CD4-positive, alpha-beta memory T cell (primary cell): ENCODE data around the gene BICC1. TPM values are rescaled to one million over a fixed set of nuclear protein-coding genes. Genes with fewer than 3 reads are reported as not detected.
A peak's percentile ranks its signal among the peaks of the same experiment; 100 is the strongest.

ENCODE experiments used
- CTCF ChIA-PET: fragments of 350-600 bp; sonication (Branson Sonifier 250); formaldehyde crosslinking; loops from one replicate; lab custom pipeline; 2021; ENCODE audit warnings: inconsistent platforms; ENCODE audit not compliant: partially characterized antibody; lab: Charles Lee
- POLR2A ChIA-PET: fragments of 350-600 bp; sonication (Branson Sonifier 250); formaldehyde crosslinking; loops from one replicate; lab custom pipeline; 2021; ENCODE audit not compliant: partially characterized antibody; lab: Charles Lee
- DNase-seq, 5 donors: peaks; one replicate each; pipeline versions ENCODE4 v3.0.0 to v3.0.0-alpha.2; 2020 to 2022; ENCODE audit warnings: mixed read lengths in 1 of 5
- H3K27ac ChIP-seq: one replicate; pipeline ENCODE4 v1.7.0; 2013; ENCODE audit warnings: low read depth, low read length
- H3K27me3 ChIP-seq: 2 replicates; pipeline ENCODE4 v1.7.0; 2013; ENCODE audit warnings: mild to moderate bottlenecking, low read length, moderate library complexity; ENCODE audit not compliant: insufficient read depth
- H3K36me3 ChIP-seq: 2 replicates; pipeline ENCODE4 v1.7.0; 2013; ENCODE audit warnings: mild to moderate bottlenecking, low read length, moderate library complexity; ENCODE audit not compliant: insufficient read depth
- H3K4me1 ChIP-seq: 2 replicates; pipeline ENCODE4 v1.7.0; 2013; ENCODE audit warnings: mild to moderate bottlenecking, low read length, moderate library complexity; ENCODE audit not compliant: insufficient read depth
- H3K4me3 ChIP-seq, 2 donors: one replicate each; pipeline ENCODE4 v1.7.0; 2013; ENCODE audit warnings: low read length in 2 of 2, mild to moderate bottlenecking in 1 of 2
- H3K9me3 ChIP-seq, 2 donors: one replicate each; pipeline ENCODE4 v1.7.0; 2013; ENCODE audit warnings: low read length in 2 of 2, control low read depth in 1 of 2; ENCODE audit not compliant: control insufficient read depth in 1 of 2
- H3K27ac Mint-ChIP-seq, 7 donors: one replicate each; pipeline ENCODE4 v1.8.0; 2020 to 2021; ENCODE audit warnings: mixed read lengths in 7 of 7, mild to moderate bottlenecking in 6 of 7, inconsistent platforms in 3 of 7, moderate library complexity in 3 of 7
- H3K27me3 Mint-ChIP-seq, 2 donors: one replicate each; pipeline ENCODE4 v1.8.0; 2020 to 2021; ENCODE audit warnings: mixed read lengths in 2 of 2
- H3K36me3 Mint-ChIP-seq, 2 donors: one replicate each; pipeline ENCODE4 v1.8.0; 2020 to 2021; ENCODE audit warnings: mixed read lengths in 2 of 2, inconsistent platforms in 1 of 2, mild to moderate bottlenecking in 1 of 2
- H3K4me1 Mint-ChIP-seq, 4 donors: one replicate each; pipeline ENCODE4 v1.8.0; 2020 to 2021; ENCODE audit warnings: mixed read lengths in 4 of 4, mild to moderate bottlenecking in 1 of 4
- H3K4me3 Mint-ChIP-seq, 8 donors: one replicate each; pipeline ENCODE4 v1.8.0; 2020 to 2021; ENCODE audit warnings: mixed read lengths in 8 of 8, mild to moderate bottlenecking in 7 of 8, moderate library complexity in 6 of 8, inconsistent platforms in 3 of 8
- H3K9me3 Mint-ChIP-seq, 8 donors: one replicate each; pipeline ENCODE4 v1.8.0; 2020 to 2021; ENCODE audit warnings: mixed read lengths in 8 of 8, mild to moderate bottlenecking in 5 of 8, inconsistent platforms in 3 of 8, moderate library complexity in 1 of 8
- intact Hi-C: fragments of 100-400 bp; cut with micrococcal nuclease; formaldehyde crosslinking; loops from one replicate; pipeline ENCODE4 v1.15.1; 2023
- polyA plus RNA-seq, 2 donors: library from polyadenylated mRNA; unstranded; fragments of 300-500 nt; fragmentation: Illumina TruSeq; gene quantifications; one replicate each; pipeline ENCODE4 v1.2.3, GENCODE V29; 2021
- total RNA-seq, 2 experiments: library from RNA; stranded (reverse); gene quantifications; one replicate each; pipeline ENCODE4 v1.2.3, GENCODE V29; 2021

Gene BICC1
- total and polyA plus RNA-seq, 4 experiments from 2014 or later: not detected

DNA sequence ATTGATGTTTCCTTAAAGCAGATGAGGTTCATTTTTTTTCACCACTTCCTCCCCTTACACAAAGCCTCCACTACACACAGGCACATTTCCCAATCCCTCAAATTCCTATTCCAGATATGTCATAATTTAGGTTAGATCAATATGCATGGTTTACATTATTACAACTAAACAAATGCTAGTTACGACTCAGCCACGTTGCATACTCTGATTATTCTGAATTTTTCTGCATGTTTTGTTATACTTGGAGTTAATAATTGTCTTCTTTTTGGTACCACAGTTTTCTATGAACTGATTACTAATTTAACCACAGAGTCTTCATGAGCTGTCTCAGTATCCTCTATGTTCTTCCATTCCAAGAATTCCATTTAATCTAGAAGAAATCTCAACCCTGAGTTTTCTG is 4.4 kb upstream of the BICC1 start:
- no peak for DNase-seq
- ChIA-PET CTCF (no interaction called here), POLR2A (no interaction called here)
- H3K27ac ChIP-seq: no peak overlapping the region
- H3K4me3 Mint-ChIP-seq: no peak overlapping the region
- H3K4me1 Mint-ChIP-seq: peaks cover 3 to 6% (median 5%) of the 10 kb centered on the region in 4 donors
- H3K36me3 ChIP-seq: no peaks in the 10 kb centered on the region
- H3K4me1 ChIP-seq: no peaks in the 10 kb centered on the region
- intact Hi-C loops: no loop called here
- H3K9me3 ChIP-seq: no peaks in the 10 kb centered on the region
- H3K27me3 ChIP-seq: no peaks in the 10 kb centered on the region
- H3K4me3 ChIP-seq: no peak overlapping the region
- no peak overlapping the region for H3K27ac Mint-ChIP-seq
- no peaks in the 10 kb centered on the region for H3K9me3 Mint-ChIP-seq
- peaks cover 8 to 11% of the 10 kb centered on the region in 2 donors for H3K27me3 Mint-ChIP-seq
- no peaks in the 10 kb centered on the region for H3K36me3 Mint-ChIP-seq

DNA sequence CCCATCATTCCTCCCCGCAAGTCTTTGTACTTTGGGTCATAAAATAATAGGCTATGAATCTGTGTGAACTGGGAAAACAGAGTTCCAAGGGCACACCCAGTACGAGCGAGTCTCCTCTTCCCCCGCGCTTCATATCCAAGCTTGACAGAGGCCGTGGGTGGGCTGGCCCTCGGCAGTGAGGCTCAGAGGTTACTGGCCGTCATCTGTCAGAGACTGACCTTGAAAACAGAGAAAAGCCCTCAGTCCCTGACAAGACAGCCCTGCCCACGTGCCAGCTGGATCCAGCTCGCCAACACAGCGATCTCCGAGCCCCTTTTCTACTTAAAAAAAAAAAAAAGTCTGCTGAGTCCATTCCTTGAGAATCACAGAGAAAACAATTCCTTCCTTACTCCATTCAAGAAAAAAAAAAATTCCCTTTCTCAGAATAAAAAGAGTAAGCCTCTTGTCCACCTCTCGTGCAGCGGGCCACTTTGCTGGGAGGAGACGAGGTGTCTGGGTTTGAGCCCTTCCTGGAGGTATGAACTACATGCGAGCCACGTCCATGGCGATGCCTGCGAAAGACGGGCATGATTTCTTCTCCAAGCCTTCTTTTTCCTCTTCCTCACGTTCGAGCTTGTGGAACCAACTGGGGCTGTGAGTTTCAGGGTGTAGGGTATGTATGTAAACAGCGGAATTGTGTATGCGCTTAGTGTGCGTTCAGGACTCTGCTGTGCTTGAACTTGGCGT is 744 bp upstream of the BICC1 start:
- H3K9me3 Mint-ChIP-seq: no peaks in the 10 kb centered on the region
- H3K27me3 Mint-ChIP-seq: peaks cover 19 to 26% of the 10 kb centered on the region in 2 donors
- intact Hi-C loops: no loop called here
- no peaks in the 10 kb centered on the region for H3K9me3 ChIP-seq
- H3K36me3 Mint-ChIP-seq: no peaks in the 10 kb centered on the region
- H3K27ac Mint-ChIP-seq: peak overlapping the region in 2 of 7 donors; percentile 36 to 47
- no peak overlapping the region for H3K27ac ChIP-seq
- H3K4me1 Mint-ChIP-seq: peaks cover 6 to 15% (median 9%) of the 10 kb centered on the region in 4 donors
- H3K4me3 ChIP-seq: no peak overlapping the region
- peak overlapping the region; percentile 53 to 86 (median 76) for H3K4me3 Mint-ChIP-seq
- no peaks in the 10 kb centered on the region for H3K4me1 ChIP-seq
- ChIA-PET POLR2A (no interaction called here), CTCF (no interaction called here)
- DNase-seq: no peak
- no peaks in the 10 kb centered on the region for H3K36me3 ChIP-seq
- H3K27me3 ChIP-seq: no peaks in the 10 kb centered on the region

DNA sequence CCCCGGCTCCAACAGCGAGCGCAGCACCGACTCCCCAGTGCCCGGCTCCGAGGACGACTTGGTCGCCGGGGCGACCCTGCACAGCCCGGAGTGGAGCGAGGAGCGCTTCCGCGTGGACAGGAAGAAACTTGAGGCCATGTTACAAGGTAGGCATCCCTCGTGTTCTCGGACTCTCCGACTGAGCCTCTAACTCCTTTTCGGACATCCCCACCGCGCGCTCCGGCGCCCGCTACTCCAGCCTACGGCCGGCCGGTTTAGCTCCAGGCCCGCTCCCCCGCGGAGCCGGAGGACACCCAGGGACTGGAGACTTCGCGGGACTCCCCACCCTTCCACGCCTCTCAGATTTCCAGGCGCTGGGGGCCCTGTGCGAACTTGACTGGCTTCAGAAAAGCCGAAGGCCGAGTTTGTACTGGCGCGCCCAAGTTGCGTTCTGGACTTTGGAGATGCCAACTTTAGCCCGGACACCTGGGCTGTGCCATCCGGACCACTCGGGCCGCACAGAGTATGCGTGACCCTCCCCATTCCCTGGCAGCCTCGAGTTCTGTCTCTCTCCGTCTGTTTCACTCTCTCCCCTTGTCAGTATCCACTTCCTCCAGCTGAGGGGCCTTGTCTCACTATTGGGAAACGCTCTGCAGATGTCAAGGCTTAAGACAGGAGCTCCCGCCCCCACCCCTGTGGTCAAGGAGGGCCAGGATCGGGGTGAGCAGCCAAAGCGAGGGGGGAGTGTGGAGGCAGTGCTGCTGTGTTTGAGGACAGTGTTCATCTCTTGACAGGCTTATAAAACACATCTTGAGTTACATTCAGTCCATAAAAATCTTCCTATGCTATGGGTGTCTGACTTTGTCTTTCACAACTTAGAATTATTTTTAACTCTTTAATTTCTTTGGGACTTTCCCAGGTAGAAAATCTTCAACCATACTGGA is 777 bp downstream of the BICC1 start:
- peaks cover 6 to 15% (median 9%) of the 10 kb centered on the region in 4 donors for H3K4me1 Mint-ChIP-seq
- H3K36me3 Mint-ChIP-seq: no peaks in the 10 kb centered on the region
- ChIA-PET POLR2A (no interaction called here), CTCF (no interaction called here)
- Histone ChIP-seq H3K4me1 (no peaks in the 10 kb centered on the region), H3K36me3 (no peaks in the 10 kb centered on the region), H3K27ac (no peak overlapping the region), H3K9me3 (no peaks in the 10 kb centered on the region), H3K27me3 (no peaks in the 10 kb centered on the region), H3K4me3 (no peak overlapping the region)
- peak overlapping the region; percentile 48 to 81 (median 60) for H3K4me3 Mint-ChIP-seq
- H3K9me3 Mint-ChIP-seq: no peaks in the 10 kb centered on the region
- H3K27me3 Mint-ChIP-seq: peaks cover 30 to 37% of the 10 kb centered on the region in 2 donors
- DNase-seq: peak in 1 of 5 donors; percentile 30
- no peak overlapping the region for H3K27ac Mint-ChIP-seq
- intact Hi-C loops: no loop called here

DNA sequence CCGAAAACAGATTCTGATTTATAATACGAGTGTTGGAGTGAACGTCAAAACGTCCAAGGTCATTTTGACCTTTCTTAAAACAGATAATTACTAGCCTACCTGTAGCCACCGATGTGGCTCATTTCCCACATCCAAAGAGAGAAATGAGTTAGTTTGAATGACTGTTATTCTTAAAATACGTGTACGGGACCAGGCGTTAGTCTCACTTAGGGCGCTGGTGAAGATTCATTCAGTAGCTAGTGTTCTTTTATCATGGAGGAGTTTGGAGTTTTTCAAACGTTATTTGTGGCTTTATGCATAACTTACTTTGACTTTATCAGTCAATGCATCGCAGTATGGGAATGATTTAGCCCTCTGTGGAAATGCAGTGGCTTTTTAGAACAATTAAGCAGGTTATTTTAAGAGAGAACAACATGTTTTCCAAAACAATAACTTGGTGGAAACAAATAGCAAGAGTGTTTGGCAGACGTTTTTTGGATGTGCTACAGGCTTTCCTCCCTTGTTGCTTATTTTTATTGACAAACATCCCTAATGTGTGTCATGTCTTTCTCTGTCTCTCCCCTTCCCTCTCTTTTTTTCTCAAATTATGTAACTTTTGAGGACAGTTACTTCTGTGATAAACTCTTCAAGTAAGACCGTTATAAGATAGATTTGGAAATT is 1.6 kb downstream of the BICC1 start:
- no peaks in the 10 kb centered on the region for H3K36me3 ChIP-seq
- no peak overlapping the region for H3K27ac ChIP-seq
- H3K4me1 ChIP-seq: no peaks in the 10 kb centered on the region
- H3K9me3 Mint-ChIP-seq: no peaks in the 10 kb centered on the region
- peaks cover 30 to 37% of the 10 kb centered on the region in 2 donors for H3K27me3 Mint-ChIP-seq
- H3K27ac Mint-ChIP-seq: no peak overlapping the region
- no peaks in the 10 kb centered on the region for H3K27me3 ChIP-seq
- no peak overlapping the region for H3K4me3 ChIP-seq
- DNase-seq: no peak
- H3K4me1 Mint-ChIP-seq: peaks cover 6 to 15% (median 9%) of the 10 kb centered on the region in 4 donors
- intact Hi-C loops: no loop called here
- POLR2A ChIA-PET: no interaction called here
- H3K36me3 Mint-ChIP-seq: no peaks in the 10 kb centered on the region
- CTCF ChIA-PET: no interaction called here
- no peaks in the 10 kb centered on the region for H3K9me3 ChIP-seq
- H3K4me3 Mint-ChIP-seq: peak overlapping the region; percentile 46 to 81 (median 60)

DNA sequence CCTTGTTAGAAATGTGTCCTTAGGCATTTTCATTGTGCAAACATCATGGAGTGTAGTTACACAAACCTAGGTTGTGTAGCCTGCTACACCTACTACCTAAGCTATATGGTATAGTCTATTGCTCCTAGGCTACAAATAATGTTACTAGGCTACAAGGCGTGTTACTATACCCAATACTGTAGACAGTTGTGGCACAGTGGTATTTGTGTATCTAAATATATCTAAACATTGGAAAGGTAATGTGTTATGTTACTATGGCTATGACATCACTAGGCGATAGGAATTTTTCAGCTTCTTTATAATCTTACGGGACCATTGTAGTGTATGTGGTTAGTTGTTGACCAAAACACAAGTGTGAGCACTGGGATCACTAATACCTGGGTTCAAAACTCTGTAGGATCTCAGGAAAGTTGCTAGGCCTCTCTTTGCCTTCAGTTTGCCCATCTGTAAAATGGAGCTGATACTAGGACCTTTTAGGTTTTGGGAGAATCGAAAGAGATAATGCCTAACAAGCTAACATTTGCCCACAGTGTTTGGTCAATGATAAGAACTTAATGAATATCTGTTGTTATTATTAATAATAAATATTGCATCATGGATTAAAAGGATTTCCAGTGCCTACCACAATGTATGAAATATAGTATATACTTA is 2.7 kb downstream of the BICC1 start:
- Mint-ChIP-seq H3K36me3 (no peaks in the 10 kb centered on the region), H3K27ac (no peak overlapping the region), H3K27me3 (peaks cover 30 to 37% of the 10 kb centered on the region in 2 donors), H3K9me3 (no peaks in the 10 kb centered on the region), H3K4me1 (peaks cover 6 to 15% (median 9%) of the 10 kb centered on the region in 4 donors), H3K4me3 (no peak overlapping the region)
- ChIA-PET POLR2A (no interaction called here), CTCF (no interaction called here)
- H3K27me3 ChIP-seq: no peaks in the 10 kb centered on the region
- no peak overlapping the region for H3K4me3 ChIP-seq
- intact Hi-C loops: no loop called here
- no peaks in the 10 kb centered on the region for H3K4me1 ChIP-seq
- H3K27ac ChIP-seq: no peak overlapping the region
- H3K9me3 ChIP-seq: no peaks in the 10 kb centered on the region
- no peak for DNase-seq
- H3K36me3 ChIP-seq: no peaks in the 10 kb centered on the region

DNA sequence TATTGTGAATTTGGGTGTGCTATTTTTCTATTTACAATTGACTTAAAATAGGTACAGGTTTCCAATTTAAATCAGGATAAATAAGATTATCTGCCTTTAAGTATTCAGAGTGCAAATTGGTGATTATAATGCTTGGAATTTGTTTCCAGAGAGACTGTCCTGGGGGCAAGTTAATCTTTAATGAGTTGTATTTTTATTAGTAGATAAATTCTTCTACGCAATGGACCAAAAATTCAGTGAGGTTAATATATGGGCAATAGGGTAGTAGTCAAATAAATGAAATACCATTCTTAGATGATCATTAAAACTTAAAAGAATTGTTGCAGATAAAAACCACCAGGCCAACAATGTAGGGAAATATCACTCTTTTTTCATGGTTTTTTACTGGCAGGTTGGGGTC is 3.4 kb downstream of the BICC1 start:
- Histone ChIP-seq H3K27ac (no peak overlapping the region), H3K27me3 (no peaks in the 10 kb centered on the region), H3K9me3 (no peaks in the 10 kb centered on the region), H3K4me1 (no peaks in the 10 kb centered on the region), H3K4me3 (no peak overlapping the region), H3K36me3 (no peaks in the 10 kb centered on the region)
- ChIA-PET CTCF (no interaction called here), POLR2A (no interaction called here)
- no peak overlapping the region for H3K27ac Mint-ChIP-seq
- H3K4me1 Mint-ChIP-seq: peaks cover 6 to 15% (median 9%) of the 10 kb centered on the region in 4 donors
- no peak overlapping the region for H3K4me3 Mint-ChIP-seq
- no peaks in the 10 kb centered on the region for H3K9me3 Mint-ChIP-seq
- peaks cover 32 to 38% of the 10 kb centered on the region in 2 donors for H3K27me3 Mint-ChIP-seq
- intact Hi-C loops: no loop called here
- DNase-seq: no peak
- H3K36me3 Mint-ChIP-seq: no peaks in the 10 kb centered on the region
